Measurements from ENCODE around the gene STPG3.

- TF ChIP-seq FOXA1 (IDR thresholded peaks at IDR 0.05) (no peak), RAD21 (IDR thresholded peaks at IDR 0.05) (no peak), CTCF (IDR thresholded peaks at IDR 0.05; ENCODE audit: low read depth, low read length, missing input control) (no peak), NR2F2 (IDR thresholded peaks at IDR 0.05) (no peak), TAF1 (conservative IDR thresholded peaks at IDR 0.05) (no peak), SP1 (IDR thresholded peaks at IDR 0.05) (no peak)
Measured at GRCh38 chr9:137214620-137215019, 36.5 kb upstream of the STPG3 start.

All from liver (tissue), 3 donors.